ENCODE results near the gene SLC2A9. TPM values are rescaled to one million over a fixed set of nuclear protein-coding genes. Genes with fewer than 3 reads are reported as not detected.
"Not testable (repeated sequence)": the region's sequence is repeated elsewhere in the genome, so short reads cannot be mapped to it uniquely, and the experiment has no call there.

SLC2A9 gene
- total and polyA plus RNA-seq, 2 donors (not counting 1 experiment from before 2014, with no cell fraction given), result 2.3 to 3.9 TPM

GRCh38 chr4:9987749-9988362, 33.4 kb downstream of the SLC2A9 start:
- Histone ChIP-seq H3K36me3 (ENCODE audit: control insufficient read depth, insufficient read depth, low read length) (no peaks in the 10 kb centered on the region), H3K4me3 (replicated peaks in 1 of 4; ENCODE audit: control extremely low read depth in 1 of 4, insufficient read depth in 1 of 4, low read depth in 3 of 4, low read length in 4 of 4) (no peak overlapping the region), H3K9me3 (ENCODE audit: control insufficient read depth, insufficient read depth, low read depth, low read length) (no peaks in the 10 kb centered on the region), H3K4me1 (ENCODE audit: control insufficient read depth, extremely low read depth, insufficient read depth, low read length) (no peaks in the 10 kb centered on the region), H3K79me2 (ENCODE audit: control insufficient read depth, insufficient read depth, low read length) (no peaks in the 10 kb centered on the region), H3K27ac (ENCODE audit: insufficient read depth, low read length) (no peak overlapping the region), H4K20me1 (ENCODE audit: control insufficient read depth, extremely low read depth, insufficient read depth, low read length) (no peaks in the 10 kb centered on the region), H3K4me2 (ENCODE audit: extremely low read depth, insufficient read depth, low read length) (no peak overlapping the region), H2AFZ (ENCODE audit: low read length) (no peak overlapping the region), H3K9ac (ENCODE audit: insufficient read depth, low read length) (no peak overlapping the region), H3K27me3 (ENCODE audit: control insufficient read depth, insufficient read depth, low read length) (no peaks in the 10 kb centered on the region)
- DNase-seq (ENCODE audit: low read depth in 2 of 2), result no peak
- TF ChIP-seq CTCF (conservative IDR thresholded peaks at IDR 0.05 in 1 of 2, IDR thresholded peaks at IDR 0.05 in 1 of 2; ENCODE audit: low read depth in 1 of 2, low read length in 2 of 2) (no peak), EZH2 (IDR thresholded peaks at IDR 0.05; ENCODE audit: low read length, missing control alignments) (no peak)

GRCh38 chr4:9984621-9985020, 36.7 kb downstream of the SLC2A9 start:
- TF ChIP-seq CTCF (conservative IDR thresholded peaks at IDR 0.05 in 1 of 2, IDR thresholded peaks at IDR 0.05 in 1 of 2; ENCODE audit: low read depth in 1 of 2, low read length in 2 of 2) (no peak), EZH2 (IDR thresholded peaks at IDR 0.05; ENCODE audit: low read length, missing control alignments) (no peak)
- H4K20me1 ChIP-seq (ENCODE audit: control insufficient read depth, extremely low read depth, insufficient read depth, low read length), result no peaks in the 10 kb centered on the region
- no peak overlapping the region for H2AFZ ChIP-seq (ENCODE audit: low read length)
- H3K9me3 ChIP-seq (ENCODE audit: control insufficient read depth, insufficient read depth, low read depth, low read length), result no peaks in the 10 kb centered on the region
- H3K79me2 ChIP-seq (ENCODE audit: control insufficient read depth, insufficient read depth, low read length), result no peaks in the 10 kb centered on the region
- no peaks in the 10 kb centered on the region for H3K4me1 ChIP-seq (ENCODE audit: control insufficient read depth, extremely low read depth, insufficient read depth, low read length)
- H3K4me3 ChIP-seq (replicated peaks in 1 of 4; ENCODE audit: control extremely low read depth in 1 of 4, insufficient read depth in 1 of 4, low read depth in 3 of 4, low read length in 4 of 4), result no peak overlapping the region
- H3K27me3 ChIP-seq (ENCODE audit: control insufficient read depth, insufficient read depth, low read length), result no peaks in the 10 kb centered on the region
- no peak for DNase-seq (ENCODE audit: low read depth in 2 of 2)
- H3K9ac ChIP-seq (ENCODE audit: insufficient read depth, low read length), result no peak overlapping the region
- H3K36me3 ChIP-seq (ENCODE audit: control insufficient read depth, insufficient read depth, low read length), result no peaks in the 10 kb centered on the region
- H3K27ac ChIP-seq (ENCODE audit: insufficient read depth, low read length), result no peak overlapping the region
- no peak overlapping the region for H3K4me2 ChIP-seq (ENCODE audit: extremely low read depth, insufficient read depth, low read length)

- Histone ChIP-seq H3K4me2 (ENCODE audit: extremely low read depth, insufficient read depth, low read length) (no peak overlapping the region), H3K79me2 (ENCODE audit: control insufficient read depth, insufficient read depth, low read length) (no peaks in the 10 kb centered on the region), H2AFZ (ENCODE audit: low read length) (no peak overlapping the region), H3K4me1 (ENCODE audit: control insufficient read depth, extremely low read depth, insufficient read depth, low read length) (no peaks in the 10 kb centered on the region), H3K27me3 (ENCODE audit: control insufficient read depth, insufficient read depth, low read length) (no peaks in the 10 kb centered on the region), H3K4me3 (replicated peaks in 1 of 4; ENCODE audit: control extremely low read depth in 1 of 4, insufficient read depth in 1 of 4, low read depth in 3 of 4, low read length in 4 of 4) (no peak overlapping the region), H4K20me1 (ENCODE audit: control insufficient read depth, extremely low read depth, insufficient read depth, low read length) (no peaks in the 10 kb centered on the region), H3K9ac (ENCODE audit: insufficient read depth, low read length) (no peak overlapping the region), H3K27ac (ENCODE audit: insufficient read depth, low read length) (no peak overlapping the region), H3K36me3 (ENCODE audit: control insufficient read depth, insufficient read depth, low read length) (no peaks in the 10 kb centered on the region), H3K9me3 (ENCODE audit: control insufficient read depth, insufficient read depth, low read depth, low read length) (no peaks in the 10 kb centered on the region)
- DNase-seq (ENCODE audit: low read depth in 2 of 2), result no peak
- no peak for TF ChIP-seq CTCF (conservative IDR thresholded peaks at IDR 0.05 in 1 of 2, IDR thresholded peaks at IDR 0.05 in 1 of 2; ENCODE audit: low read depth in 1 of 2, low read length in 2 of 2)
- TF ChIP-seq EZH2 (IDR thresholded peaks at IDR 0.05; ENCODE audit: low read length, missing control alignments), result no peak
Measured at GRCh38 chr4:9983211-9983610, 38.1 kb downstream of the SLC2A9 start.

- H3K4me2 ChIP-seq (ENCODE audit: extremely low read depth, insufficient read depth, low read length); H3K4me3 ChIP-seq (replicated peaks in 1 of 4; ENCODE audit: control extremely low read depth in 1 of 4, insufficient read depth in 1 of 4, low read depth in 3 of 4, low read length in 4 of 4); H4K20me1 ChIP-seq (ENCODE audit: control insufficient read depth, extremely low read depth, insufficient read depth, low read length); H3K4me1 ChIP-seq (ENCODE audit: control insufficient read depth, extremely low read depth, insufficient read depth, low read length); DNase-seq (ENCODE audit: low read depth in 2 of 2); H3K27ac ChIP-seq (ENCODE audit: insufficient read depth, low read length); H3K9me3 ChIP-seq (ENCODE audit: control insufficient read depth, insufficient read depth, low read depth, low read length); H3K79me2 ChIP-seq (ENCODE audit: control insufficient read depth, insufficient read depth, low read length); H3K36me3 ChIP-seq (ENCODE audit: control insufficient read depth, insufficient read depth, low read length); H3K9ac ChIP-seq (ENCODE audit: insufficient read depth, low read length); H3K27me3 ChIP-seq (ENCODE audit: control insufficient read depth, insufficient read depth, low read length); H2AFZ ChIP-seq (ENCODE audit: low read length): not testable (repeated sequence)
Measured at GRCh38 chr4:9981899-9982298, 39.4 kb downstream of the SLC2A9 start.
